Measurements from ENCODE around the gene EXOC6.

EXOC6 gene

GRCh38 chr10:92809840-92810239 lies 38.5 kb upstream of the EXOC6 start:
- Histone ChIP-seq H3K14ac (ENCODE audit: low read length) (no peak overlapping the region), H2BK5ac (ENCODE audit: low read depth, low read length, poor library complexity) (no peak overlapping the region), H3K18ac (ENCODE audit: low read length) (no peak overlapping the region), H4K8ac (ENCODE audit: low read depth, low read length) (no peak overlapping the region), H3K36me3 (ENCODE audit: control insufficient read depth in 1 of 2, insufficient read depth in 2 of 2, low read length in 2 of 2) (no peaks in the 10 kb centered on the region), H3K4ac (ENCODE audit: low read depth, low read length) (no peak overlapping the region), H3K4me2 (ENCODE audit: low read length) (no peak overlapping the region), H3K27me3 (ENCODE audit: insufficient read depth, low read length) (no peaks in the 10 kb centered on the region), H4K12ac (ENCODE audit: low read depth, low read length) (no peak overlapping the region), H3K4me3 (ENCODE audit: low read depth, low read length) (no peak overlapping the region), H2BK12ac (ENCODE audit: low read length) (no peak overlapping the region), H3K9me3 (ENCODE audit: insufficient read depth, low read depth, low read length) (no peaks in the 10 kb centered on the region), H3K4me1 (ENCODE audit: control insufficient read depth in 1 of 2, insufficient read depth in 2 of 2, low read length in 2 of 2) (no peaks in the 10 kb centered on the region), H3K9ac (ENCODE audit: low read length) (no peak overlapping the region), H2BK120ac (ENCODE audit: insufficient read depth, low read length, poor library complexity) (no peak overlapping the region), H3K27ac (ENCODE audit: low read depth, low read length) (no peak overlapping the region), H4K91ac (ENCODE audit: low read depth, low read length) (no peak overlapping the region), H2AK5ac (ENCODE audit: low read length) (no peak overlapping the region), H3K79me2 (ENCODE audit: control insufficient read depth, insufficient read depth, low read length, poor library complexity) (no peaks in the 10 kb centered on the region), H2AFZ (ENCODE audit: insufficient read depth, low read length, poor library complexity) (no peak overlapping the region), H3K23ac (ENCODE audit: low read length) (no peak overlapping the region), H3K79me1 (ENCODE audit: low read length) (no peaks in the 10 kb centered on the region)
- no peak for DNase-seq
- no CpG with 5 or more reads among the region's 3 CpGs for WGBS (ENCODE audit: extremely low coverage, insufficient coverage, insufficient read length)

- no peak overlapping the region for H3K23ac ChIP-seq (ENCODE audit: low read length)
- no peaks in the 10 kb centered on the region for H3K27me3 ChIP-seq (ENCODE audit: insufficient read depth, low read length)
- H4K12ac ChIP-seq (ENCODE audit: low read depth, low read length), result no peak overlapping the region
- no peak for DNase-seq
- no peak overlapping the region for H2BK120ac ChIP-seq (ENCODE audit: insufficient read depth, low read length, poor library complexity)
- no peaks in the 10 kb centered on the region for H3K79me2 ChIP-seq (ENCODE audit: control insufficient read depth, insufficient read depth, low read length, poor library complexity)
- H3K14ac ChIP-seq (ENCODE audit: low read length), result no peak overlapping the region
- no peak overlapping the region for H3K4me2 ChIP-seq (ENCODE audit: low read length)
- no peak overlapping the region for H3K9ac ChIP-seq (ENCODE audit: low read length)
- H3K36me3 ChIP-seq (ENCODE audit: control insufficient read depth in 1 of 2, insufficient read depth in 2 of 2, low read length in 2 of 2), result no peaks in the 10 kb centered on the region
- H3K4ac ChIP-seq (ENCODE audit: low read depth, low read length), result no peak overlapping the region
- H4K91ac ChIP-seq (ENCODE audit: low read depth, low read length), result no peak overlapping the region
- H2BK12ac ChIP-seq (ENCODE audit: low read length), result no peak overlapping the region
- no peak overlapping the region for H2AFZ ChIP-seq (ENCODE audit: insufficient read depth, low read length, poor library complexity)
- H3K79me1 ChIP-seq (ENCODE audit: low read length), result no peaks in the 10 kb centered on the region
- H4K8ac ChIP-seq (ENCODE audit: low read depth, low read length), result no peak overlapping the region
- H3K4me1 ChIP-seq (ENCODE audit: control insufficient read depth in 1 of 2, insufficient read depth in 2 of 2, low read length in 2 of 2), result no peaks in the 10 kb centered on the region
- H3K4me3 ChIP-seq (ENCODE audit: low read depth, low read length), result no peak overlapping the region
- no peak overlapping the region for H2AK5ac ChIP-seq (ENCODE audit: low read length)
- H3K27ac ChIP-seq (ENCODE audit: low read depth, low read length), result no peak overlapping the region
- H3K9me3 ChIP-seq (ENCODE audit: insufficient read depth, low read depth, low read length), result no peaks in the 10 kb centered on the region
- H2BK5ac ChIP-seq (ENCODE audit: low read depth, low read length, poor library complexity), result no peak overlapping the region
- no CpG with 5 or more reads among the region's 4 CpGs for WGBS (ENCODE audit: extremely low coverage, insufficient coverage, insufficient read length)
- H3K18ac ChIP-seq (ENCODE audit: low read length), result no peak overlapping the region
These were observed 37.3 kb upstream of the EXOC6 start for GRCh38 chr10:92810934-92811532.

GRCh38 chr10:92811986-92812385 lies 36.3 kb upstream of the EXOC6 start:
- Histone ChIP-seq H3K79me1 (ENCODE audit: low read length) (no peaks in the 10 kb centered on the region), H3K9me3 (ENCODE audit: insufficient read depth, low read depth, low read length) (no peaks in the 10 kb centered on the region), H3K27me3 (ENCODE audit: insufficient read depth, low read length) (no peaks in the 10 kb centered on the region), H3K4me1 (ENCODE audit: control insufficient read depth in 1 of 2, insufficient read depth in 2 of 2, low read length in 2 of 2) (no peaks in the 10 kb centered on the region), H2AK5ac (ENCODE audit: low read length) (no peak overlapping the region), H3K4ac (ENCODE audit: low read depth, low read length) (no peak overlapping the region), H4K12ac (ENCODE audit: low read depth, low read length) (no peak overlapping the region), H3K79me2 (ENCODE audit: control insufficient read depth, insufficient read depth, low read length, poor library complexity) (no peaks in the 10 kb centered on the region), H4K91ac (ENCODE audit: low read depth, low read length) (no peak overlapping the region), H3K36me3 (ENCODE audit: control insufficient read depth in 1 of 2, insufficient read depth in 2 of 2, low read length in 2 of 2) (no peaks in the 10 kb centered on the region), H2BK12ac (ENCODE audit: low read length) (no peak overlapping the region), H2BK120ac (ENCODE audit: insufficient read depth, low read length, poor library complexity) (no peak overlapping the region), H3K4me3 (ENCODE audit: low read depth, low read length) (no peak overlapping the region), H3K14ac (ENCODE audit: low read length) (no peak overlapping the region), H3K27ac (ENCODE audit: low read depth, low read length) (no peak overlapping the region), H2AFZ (ENCODE audit: insufficient read depth, low read length, poor library complexity) (no peak overlapping the region), H4K8ac (ENCODE audit: low read depth, low read length) (no peak overlapping the region), H3K18ac (ENCODE audit: low read length) (no peak overlapping the region), H3K9ac (ENCODE audit: low read length) (no peak overlapping the region), H2BK5ac (ENCODE audit: low read depth, low read length, poor library complexity) (no peak overlapping the region), H3K4me2 (ENCODE audit: low read length) (no peak overlapping the region), H3K23ac (ENCODE audit: low read length) (no peak overlapping the region)
- WGBS (ENCODE audit: extremely low coverage, insufficient coverage, insufficient read length), result no CpG with 5 or more reads among the region's 1 CpG
- DNase-seq, result no peak

GRCh38 chr10:92813979-92814378 lies 34.3 kb upstream of the EXOC6 start:
- Histone ChIP-seq H3K4ac (ENCODE audit: low read depth, low read length) (no peak overlapping the region), H3K36me3 (ENCODE audit: control insufficient read depth in 1 of 2, insufficient read depth in 2 of 2, low read length in 2 of 2) (no peaks in the 10 kb centered on the region), H2BK5ac (ENCODE audit: low read depth, low read length, poor library complexity) (no peak overlapping the region), H2BK120ac (ENCODE audit: insufficient read depth, low read length, poor library complexity) (no peak overlapping the region), H4K8ac (ENCODE audit: low read depth, low read length) (no peak overlapping the region), H3K27ac (ENCODE audit: low read depth, low read length) (no peak overlapping the region), H3K79me2 (ENCODE audit: control insufficient read depth, insufficient read depth, low read length, poor library complexity) (no peaks in the 10 kb centered on the region), H3K4me2 (ENCODE audit: low read length) (no peak overlapping the region), H4K12ac (ENCODE audit: low read depth, low read length) (no peak overlapping the region), H3K18ac (ENCODE audit: low read length) (no peak overlapping the region), H3K79me1 (ENCODE audit: low read length) (no peaks in the 10 kb centered on the region), H2AK5ac (ENCODE audit: low read length) (no peak overlapping the region), H3K23ac (ENCODE audit: low read length) (no peak overlapping the region), H3K4me1 (ENCODE audit: control insufficient read depth in 1 of 2, insufficient read depth in 2 of 2, low read length in 2 of 2) (no peaks in the 10 kb centered on the region), H2AFZ (ENCODE audit: insufficient read depth, low read length, poor library complexity) (no peak overlapping the region), H3K9me3 (ENCODE audit: insufficient read depth, low read depth, low read length) (no peaks in the 10 kb centered on the region), H3K14ac (ENCODE audit: low read length) (no peak overlapping the region), H3K27me3 (ENCODE audit: insufficient read depth, low read length) (no peaks in the 10 kb centered on the region), H4K91ac (ENCODE audit: low read depth, low read length) (no peak overlapping the region), H3K9ac (ENCODE audit: low read length) (no peak overlapping the region), H3K4me3 (ENCODE audit: low read depth, low read length) (no peak overlapping the region), H2BK12ac (ENCODE audit: low read length) (no peak overlapping the region)
- no peak for DNase-seq
- no CpG with 5 or more reads among the region's 4 CpGs for WGBS (ENCODE audit: extremely low coverage, insufficient coverage, insufficient read length)
